ENCODE data around the gene NACC2.

NACC2 gene

DNA sequence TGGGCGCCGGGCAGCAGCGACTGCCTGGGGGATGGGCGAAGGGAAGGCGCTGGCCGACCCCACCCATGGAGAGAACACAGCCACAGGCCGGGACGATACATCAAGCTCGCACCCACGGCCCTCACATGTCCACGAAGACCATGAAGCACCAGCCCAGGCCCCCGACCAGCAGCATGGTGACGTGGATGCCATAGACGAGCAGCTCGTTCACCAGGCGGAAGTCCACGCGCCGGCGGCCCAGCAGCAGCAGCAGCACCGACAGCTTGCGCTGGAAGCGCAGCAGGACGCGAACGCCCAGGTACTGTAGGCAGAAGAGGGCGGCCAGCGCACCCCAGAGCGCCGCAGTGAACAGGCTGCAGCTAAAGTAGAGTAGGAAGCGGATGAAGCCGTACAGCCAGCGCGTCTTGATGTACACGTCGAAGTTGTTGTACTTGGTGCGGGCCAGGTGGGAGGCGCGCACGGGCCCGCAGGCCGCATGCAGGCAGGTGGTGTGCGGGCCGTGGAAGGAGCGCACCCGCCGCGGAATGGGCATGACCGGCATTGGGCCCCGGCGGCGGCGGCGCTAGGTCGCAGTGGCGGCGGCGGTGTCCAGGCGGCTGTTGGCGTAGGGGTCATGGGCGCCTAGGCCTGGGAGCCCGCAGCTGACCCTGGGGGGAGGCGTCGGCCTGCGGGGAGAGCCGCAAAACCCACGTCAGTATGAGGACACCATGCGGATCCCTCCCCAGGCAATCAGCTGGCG, 21.4 kb upstream of the NACC2 start:
- POLR2A ChIA-PET = interaction anchor here (0.8 to 2.3 kb wide), 4 partner anchors 8 to 23 kb away, joined by 3 to 15 read pairs (median 6); partner anchors contain the start of gene NACC2
- TF ChIP-seq ZNF2 (tag by site-specific recombination; IDR thresholded peaks at IDR 0.05) (no peak), ZNF785 (tag by site-specific recombination; IDR thresholded peaks at IDR 0.05) (no peak), TRIM28 (IDR thresholded peaks at IDR 0.05; ENCODE audit: borderline replicate concordance, low read length) (no peak), ZNF223 (tag by site-specific recombination; IDR thresholded peaks at IDR 0.05) (no peak), ZNF747 (tag by site-specific recombination; IDR thresholded peaks at IDR 0.05) (no peak), ZNF19 (tag by site-specific recombination; IDR thresholded peaks at IDR 0.05; ENCODE audit: low read depth) (no peak), ZNF544 (tag by site-specific recombination; IDR thresholded peaks at IDR 0.05) (no peak), ZBTB17 (tag by site-specific recombination; IDR thresholded peaks at IDR 0.05) (no peak), ZNF350 (tag by site-specific recombination; IDR thresholded peaks at IDR 0.05) (no peak), SCRT1 (tag by site-specific recombination; IDR thresholded peaks at IDR 0.05; ENCODE audit: borderline replicate concordance) (no peak), ZNF629 (tag by site-specific recombination; IDR thresholded peaks at IDR 0.05) (no peak), ZNF239 (tag by site-specific recombination; IDR thresholded peaks at IDR 0.05) (no peak), ELK4 (IDR thresholded peaks at IDR 0.05; ENCODE audit: borderline replicate concordance, low read depth, low read length) (no peak), ZNF571 (tag by site-specific recombination; IDR thresholded peaks at IDR 0.05) (no peak), ZNF274 (IDR thresholded peaks at IDR 0.05; ENCODE audit: low read length) (no peak), ZNF274 (tag by site-specific recombination; IDR thresholded peaks at IDR 0.05; ENCODE audit: borderline replicate concordance) (no peak), ZNF138 (tag by site-specific recombination; IDR thresholded peaks at IDR 0.05; ENCODE audit: borderline replicate concordance) (no peak)
- TF ChIP-seq, protein P1, sequence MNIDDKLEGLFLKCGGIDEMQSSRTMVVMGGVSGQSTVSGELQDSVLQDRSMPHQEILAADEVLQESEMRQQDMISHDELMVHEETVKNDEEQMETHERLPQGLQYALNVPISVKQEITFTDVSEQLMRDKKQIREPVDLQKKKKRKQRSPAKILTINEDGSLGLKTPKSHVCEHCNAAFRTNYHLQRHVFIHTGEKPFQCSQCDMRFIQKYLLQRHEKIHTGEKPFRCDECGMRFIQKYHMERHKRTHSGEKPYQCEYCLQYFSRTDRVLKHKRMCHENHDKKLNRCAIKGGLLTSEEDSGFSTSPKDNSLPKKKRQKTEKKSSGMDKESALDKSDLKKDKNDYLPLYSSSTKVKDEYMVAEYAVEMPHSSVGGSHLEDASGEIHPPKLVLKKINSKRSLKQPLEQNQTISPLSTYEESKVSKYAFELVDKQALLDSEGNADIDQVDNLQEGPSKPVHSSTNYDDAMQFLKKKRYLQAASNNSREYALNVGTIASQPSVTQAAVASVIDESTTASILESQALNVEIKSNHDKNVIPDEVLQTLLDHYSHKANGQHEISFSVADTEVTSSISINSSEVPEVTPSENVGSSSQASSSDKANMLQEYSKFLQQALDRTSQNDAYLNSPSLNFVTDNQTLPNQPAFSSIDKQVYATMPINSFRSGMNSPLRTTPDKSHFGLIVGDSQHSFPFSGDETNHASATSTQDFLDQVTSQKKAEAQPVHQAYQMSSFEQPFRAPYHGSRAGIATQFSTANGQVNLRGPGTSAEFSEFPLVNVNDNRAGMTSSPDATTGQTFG (tag by site-specific recombination; IDR thresholded peaks at IDR 0.05; ENCODE audit: borderline replicate concordance) = no peak
- TF ChIP-seq, protein P2, sequence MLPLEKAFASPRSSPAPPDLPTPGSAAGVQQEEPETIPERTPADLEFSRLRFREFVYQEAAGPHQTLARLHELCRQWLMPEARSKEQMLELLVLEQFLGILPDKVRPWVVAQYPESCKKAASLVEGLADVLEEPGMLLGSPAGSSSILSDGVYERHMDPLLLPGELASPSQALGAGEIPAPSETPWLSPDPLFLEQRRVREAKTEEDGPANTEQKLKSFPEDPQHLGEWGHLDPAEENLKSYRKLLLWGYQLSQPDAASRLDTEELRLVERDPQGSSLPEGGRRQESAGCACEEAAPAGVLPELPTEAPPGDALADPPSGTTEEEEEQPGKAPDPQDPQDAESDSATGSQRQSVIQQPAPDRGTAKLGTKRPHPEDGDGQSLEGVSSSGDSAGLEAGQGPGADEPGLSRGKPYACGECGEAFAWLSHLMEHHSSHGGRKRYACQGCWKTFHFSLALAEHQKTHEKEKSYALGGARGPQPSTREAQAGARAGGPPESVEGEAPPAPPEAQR (tag by site-specific recombination; IDR thresholded peaks at IDR 0.05) = no peak
- TF ChIP-seq, protein P3, sequence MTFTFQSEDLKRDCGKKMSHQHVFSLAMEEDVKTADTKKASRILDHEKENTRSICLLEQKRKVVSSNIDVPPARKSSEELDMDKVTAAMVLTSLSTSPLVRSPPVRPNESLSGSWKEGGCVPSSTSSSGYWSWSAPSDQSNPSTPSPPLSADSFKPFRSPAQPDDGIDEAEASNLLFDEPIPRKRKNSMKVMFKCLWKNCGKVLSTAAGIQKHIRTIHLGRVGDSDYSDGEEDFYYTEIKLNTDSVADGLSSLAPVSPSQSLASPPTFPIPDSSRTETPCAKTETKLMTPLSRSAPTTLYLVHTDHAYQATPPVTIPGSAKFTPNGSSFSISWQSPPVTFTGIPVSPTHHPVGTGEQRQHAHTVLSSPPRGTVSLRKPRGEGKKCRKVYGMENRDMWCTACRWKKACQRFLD (tag by site-specific recombination; IDR thresholded peaks at IDR 0.05) = no peak
- H3K27ac ChIP-seq (ENCODE audit: extremely low read depth, low read depth, low read length) = no peak overlapping the region

More for the DNA sequence above, 21.4 kb upstream of the NACC2 start:
- Histone ChIP-seq H3K4me3 (ENCODE audit: low read depth, low read length) (no peak overlapping the region), H3K9me3 (ENCODE audit: control insufficient read depth, insufficient read depth, low read depth, low read length) (no peaks in the 10 kb centered on the region), H3K36me3 (ENCODE audit: control insufficient read depth in 2 of 2, insufficient read depth in 1 of 2, low read length in 2 of 2) (peaks cover 0 to 33% of the 10 kb centered on the region in 2 experiments; a peak in 1 of 3 replicates), H3K4me1 (ENCODE audit: control insufficient read depth, insufficient read depth, low read length) (0 out of 2 replicates have a peak, but pooled peaks cover 2% of the 10 kb centered on the region)
- CTCF ChIA-PET = no interaction called here

All from HEK293 (cell line).